Thyroid gland (tissue), 4 donors: ENCODE data around the gene APOLD1.

Experiments used
- CTCF ChIP-seq, 6 experiments: fragments of 200-600 bp in 3 of 6; fragments of 450-650 bp in 3 of 6; sonication (generic) in 3 of 6; IDR thresholded peaks; one replicate each; pipeline ENCODE4 v1.5.1; 2016 to 2019; ENCODE audit warnings: antibody characterized with exemption in 6 of 6, mild to moderate bottlenecking in 2 of 6, inconsistent platforms in 1 of 6, moderate library complexity in 1 of 6
- POLR2A ChIP-seq, 2 donors: fragments of 450-650 bp; IDR thresholded peaks; one replicate each; pipeline ENCODE4 v1.6.1; 2017; ENCODE audit warnings: antibody characterized with exemption in 2 of 2, mild to moderate bottlenecking in 2 of 2, moderate library complexity in 1 of 2

GRCh38 chr12:12757121-12757520, 28.3 kb upstream of the APOLD1 start:
- TF ChIP-seq CTCF (IDR thresholded peaks at IDR 0.05), result no peak
- TF ChIP-seq POLR2A (IDR thresholded peaks at IDR 0.05), result no peak
